GM23248 (cell line): Measurements from ENCODE around the gene COX7A2. TPM values are rescaled to one million over a fixed set of nuclear protein-coding genes. Genes with fewer than 3 reads are reported as not detected.

Source experiments
- DNase-seq: peaks from one replicate; pipeline ENCODE4 v3.0.0-alpha.2; 2015
- H2AFZ ChIP-seq: fragments of 200-600 bp; sonication (generic); 2 replicates; pipeline ENCODE4 v1.6.1; 2016; ENCODE audit warnings: antibody characterized with exemption
- H3F3A ChIP-seq: fragments of 200-600 bp; sonication (generic); 2 replicates; pipeline ENCODE4 v1.6.1; 2016; ENCODE audit warnings: mild to moderate bottlenecking, antibody characterized with exemption, mixed run types; ENCODE audit not compliant: insufficient read depth
- H3K27ac ChIP-seq: fragments of 200-600 bp; sonication (generic); 2 replicates; pipeline ENCODE4 v1.5.1; 2016; ENCODE audit warnings: mild to moderate bottlenecking
- H3K27me3 ChIP-seq: fragments of 200-600 bp; sonication (generic); replicated peaks from 2 replicates; pipeline ENCODE4 v1.6.1; 2016; ENCODE audit warnings: mild to moderate bottlenecking; ENCODE audit not compliant: insufficient read depth
- H3K36me3 ChIP-seq: fragments of 200-600 bp; sonication (generic); 2 replicates; pipeline ENCODE4 v1.6.1; 2016; ENCODE audit warnings: low read depth, mild to moderate bottlenecking
- H3K4me1 ChIP-seq: fragments of 200-600 bp; sonication (generic); 2 replicates; pipeline ENCODE4 v1.6.1; 2016; ENCODE audit warnings: mild to moderate bottlenecking; ENCODE audit not compliant: insufficient read depth
- H3K4me2 ChIP-seq: fragments of 200-600 bp; sonication (generic); one replicate; pipeline ENCODE4 v1.6.1; 2016; ENCODE audit warnings: mild to moderate bottlenecking; ENCODE audit not compliant: unreplicated experiment
- H3K4me3 ChIP-seq: fragments of 200-600 bp; sonication (generic); 2 replicates; pipeline ENCODE4 v1.5.1; 2016; ENCODE audit warnings: mild to moderate bottlenecking
- H3K79me2 ChIP-seq: fragments of 200-600 bp; sonication (generic); 2 replicates; pipeline ENCODE4 v1.6.1; 2016; ENCODE audit warnings: mild to moderate bottlenecking; ENCODE audit not compliant: insufficient read depth
- H3K9ac ChIP-seq: fragments of 200-600 bp; sonication (generic); 2 replicates; pipeline ENCODE4 v1.6.1; 2016; ENCODE audit warnings: mild to moderate bottlenecking
- H3K9me2 ChIP-seq: fragments of 200-600 bp; sonication (generic); 2 replicates; pipeline ENCODE4 v1.6.1; 2016; ENCODE audit warnings: mixed run types, mild to moderate bottlenecking, moderate library complexity; ENCODE audit not compliant: insufficient read depth
- H3K9me3 ChIP-seq: fragments of 200-600 bp; sonication (generic); one replicate; pipeline ENCODE4 v1.6.1; 2017; ENCODE audit warnings: low read depth
- H4K20me1 ChIP-seq: fragments of 200-600 bp; sonication (generic); 2 replicates; pipeline ENCODE4 v1.6.0; 2016; ENCODE audit not compliant: insufficient read depth
- EZH2 ChIP-seq: fragments of 200-600 bp; sonication (generic); IDR thresholded peaks from 2 replicates; pipeline ENCODE4 v1.6.1; 2018; ENCODE audit warnings: antibody characterized with exemption, mild to moderate bottlenecking; ENCODE audit not compliant: insufficient read depth, poor library complexity, severe bottlenecking
- EZH2phosphoT487 ChIP-seq: fragments of 200-600 bp; sonication (generic); IDR thresholded peaks from 2 replicates; pipeline ENCODE4 v1.6.1; 2018; ENCODE audit warnings: antibody characterized with exemption, moderate library complexity, mild to moderate bottlenecking, low read depth; ENCODE audit not compliant: insufficient read depth
- WGBS, 2 experiments: methylation state at CpG; one replicate each; pipeline ENCODE4 v1.1.6; 2015 to 2017; ENCODE audit warnings: low lambda C conversion rate in 2 of 2, low coverage in 1 of 2; ENCODE audit errors: missing lambda C conversion rate in 2 of 2; 5-methylcytosine and 5-hydroxymethylcytosine counted together
- in situ Hi-C: fragments of 300-500 bp; cut with MboI; formaldehyde crosslinking; loops from 2 replicates; pipeline ENCODE4 v1.15.0; 2020
- polyA plus RNA-seq: library from polyadenylated mRNA; unstranded; fragments of >200 nt; fragmentation: Nextera tagmentation; extraction: Ambion mirVana; gene quantifications from 2 replicates; pipeline ENCODE4 v1.2.1, GENCODE V29; 2016
- total RNA-seq: library from RNA; depleted of rRNA; stranded (reverse); fragments of >200 nt; shearing (Covaris generic); gene quantifications from 2 replicates; pipeline ENCODE4 v1.2.3, GENCODE V29; 2014

Gene COX7A2
- total and polyA plus RNA-seq, 2 experiments from 2014 or later = 166 to 666 TPM

GRCh38 chr6:75285283-75285639 is 41.7 kb upstream of the COX7A2 start:
- TF ChIP-seq EZH2 = no peak
- TF ChIP-seq EZH2phosphoT487 = no peak
- H3K27ac ChIP-seq = peak overlapping the region; percentile 35
- H3K27me3 ChIP-seq = no peaks in the 10 kb centered on the region
- peak; percentile 24 for DNase-seq
- no peaks in the 10 kb centered on the region for H3F3A ChIP-seq
- no peaks in the 10 kb centered on the region for H3K36me3 ChIP-seq
- H3K9me2 ChIP-seq = no peaks in the 10 kb centered on the region
- peak overlapping the region; percentile 83 for H3K4me3 ChIP-seq
- WGBS, 2 experiments = 0 to 2% methylated on average over 6 of the region's 6 CpGs
- peak overlapping the region; percentile 91 for H3K9ac ChIP-seq
- peak overlapping the region; percentile 94 for H2AFZ ChIP-seq
- no peaks in the 10 kb centered on the region for H3K9me3 ChIP-seq
- peaks cover 52% of the 10 kb centered on the region for H3K79me2 ChIP-seq
- H3K4me2 ChIP-seq = peak overlapping the region; percentile 91
- peaks cover 30% of the 10 kb centered on the region for H3K4me1 ChIP-seq
- in situ Hi-C loops = no loop called here
- 0 out of 2 replicates have a peak, but pooled peaks cover 3% of the 10 kb centered on the region for H4K20me1 ChIP-seq

GRCh38 chr6:75284632-75285282 is 41.2 kb upstream of the COX7A2 start, which contains the start of gene TMEM30A:
TMEM30A (minus strand) TSS chr6:75284792; CDS start chr6:75284638, 154 bp downstream.
- Histone ChIP-seq H4K20me1 (0 out of 2 replicates have a peak, but pooled peaks cover 4% of the 10 kb centered on the region), H3K9me3 (no peaks in the 10 kb centered on the region), H3K4me3 (peak within 1 kb of the TSS; percentile 83), H3K79me2 (peaks cover 57% of the 10 kb centered on the region), H3K9me2 (no peaks in the 10 kb centered on the region), H3F3A (no peaks in the 10 kb centered on the region), H3K27ac (peak within 1 kb of the TSS; percentile 59), H3K27me3 (no peaks in the 10 kb centered on the region), H3K9ac (peak within 1 kb of the TSS; percentile 91), H3K4me2 (peak within 1 kb of the TSS; percentile 96), H3K4me1 (peaks cover 35% of the 10 kb centered on the region), H3K36me3 (no peaks in the 10 kb centered on the region), H2AFZ (peak within 1 kb of the TSS; percentile 94)
- peak; percentile 99 for DNase-seq
- 0 to 1% methylated on average over 42 to 55 of the region's 55 CpGs for WGBS, 2 experiments
- in situ Hi-C loops = no loop called here
- TF ChIP-seq EZH2phosphoT487 (no peak), EZH2 (no peak)

GRCh38 chr6:75283907-75284631 is 40.5 kb upstream of the COX7A2 start:
- peaks cover 42% of the 10 kb centered on the region for H3K4me1 ChIP-seq
- DNase-seq = peak; percentile 52
- H4K20me1 ChIP-seq = 0 out of 2 replicates have a peak, but pooled peaks cover 8% of the 10 kb centered on the region
- WGBS, 2 experiments = 0 to 1% methylated on average over 36 of the region's 36 CpGs
- H3K27me3 ChIP-seq = no peaks in the 10 kb centered on the region
- H3K27ac ChIP-seq = peak overlapping the region; percentile 59
- in situ Hi-C loops = no loop called here
- no peaks in the 10 kb centered on the region for H3F3A ChIP-seq
- H3K4me3 ChIP-seq = peak overlapping the region; percentile 83
- no peak for TF ChIP-seq EZH2phosphoT487
- no peak for TF ChIP-seq EZH2
- H3K9me3 ChIP-seq = no peaks in the 10 kb centered on the region
- no peaks in the 10 kb centered on the region for H3K9me2 ChIP-seq
- peaks cover 64% of the 10 kb centered on the region for H3K79me2 ChIP-seq
- peak overlapping the region; percentile 91 for H3K9ac ChIP-seq
- H2AFZ ChIP-seq = peak overlapping the region; percentile 85
- no peaks in the 10 kb centered on the region for H3K36me3 ChIP-seq
- peak overlapping the region; percentile 96 for H3K4me2 ChIP-seq

- Histone ChIP-seq H3K9me2 (no peaks in the 10 kb centered on the region), H3K27me3 (no peaks in the 10 kb centered on the region), H3K36me3 (no peaks in the 10 kb centered on the region), H3K4me2 (peak overlapping the region; percentile 96), H3F3A (no peaks in the 10 kb centered on the region), H3K9me3 (no peaks in the 10 kb centered on the region), H3K4me3 (peak overlapping the region; percentile 83), H4K20me1 (0 out of 2 replicates have a peak, but pooled peaks cover 8% of the 10 kb centered on the region), H3K4me1 (peaks cover 51% of the 10 kb centered on the region), H3K27ac (no peak overlapping the region), H3K9ac (peak overlapping the region; percentile 91), H3K79me2 (peaks cover 77% of the 10 kb centered on the region), H2AFZ (no peak overlapping the region)
- 8 to 14% methylated on average over 2 of the region's 2 CpGs for WGBS, 2 experiments
- DNase-seq = peak; percentile 67
- no peak for TF ChIP-seq EZH2phosphoT487
- no peak for TF ChIP-seq EZH2
- in situ Hi-C loops = no loop called here
Observed at GRCh38 chr6:75282706-75283105, 39.1 kb upstream of the COX7A2 start.
